Sigmoid colon (tissue), 4 donors: ENCODE measurements around the gene ETS1.

Experiments used
- POLR2A ChIP-seq, 2 donors: fragments of 450-650 bp; IDR thresholded peaks; one replicate each; pipeline ENCODE4 v1.6.1; 2016; ENCODE audit warnings: antibody characterized with exemption in 2 of 2, mild to moderate bottlenecking in 2 of 2, moderate library complexity in 2 of 2
- POLR2AphosphoS5 ChIP-seq, 4 donors: sonication (generic); formaldehyde crosslinking; IDR thresholded peaks; one replicate each; pipeline ENCODE4 v1.6.1; 2017; ENCODE audit warnings: antibody characterized with exemption in 4 of 4
- TF ChIP-seq, protein P1 (sequence below), 4 experiments: fragments of 450-650 bp in 3 of 4; fragments of 200-600 bp in 1 of 4; IDR thresholded peaks; one replicate each; pipeline ENCODE4 v1.5.1; 2016 to 2019; ENCODE audit warnings: antibody characterized with exemption in 4 of 4, mild to moderate bottlenecking in 3 of 4, moderate library complexity in 2 of 4

GRCh38 chr11:128415539-128415938, 171.8 kb downstream of the ETS1 start:
- TF ChIP-seq, protein P1, sequence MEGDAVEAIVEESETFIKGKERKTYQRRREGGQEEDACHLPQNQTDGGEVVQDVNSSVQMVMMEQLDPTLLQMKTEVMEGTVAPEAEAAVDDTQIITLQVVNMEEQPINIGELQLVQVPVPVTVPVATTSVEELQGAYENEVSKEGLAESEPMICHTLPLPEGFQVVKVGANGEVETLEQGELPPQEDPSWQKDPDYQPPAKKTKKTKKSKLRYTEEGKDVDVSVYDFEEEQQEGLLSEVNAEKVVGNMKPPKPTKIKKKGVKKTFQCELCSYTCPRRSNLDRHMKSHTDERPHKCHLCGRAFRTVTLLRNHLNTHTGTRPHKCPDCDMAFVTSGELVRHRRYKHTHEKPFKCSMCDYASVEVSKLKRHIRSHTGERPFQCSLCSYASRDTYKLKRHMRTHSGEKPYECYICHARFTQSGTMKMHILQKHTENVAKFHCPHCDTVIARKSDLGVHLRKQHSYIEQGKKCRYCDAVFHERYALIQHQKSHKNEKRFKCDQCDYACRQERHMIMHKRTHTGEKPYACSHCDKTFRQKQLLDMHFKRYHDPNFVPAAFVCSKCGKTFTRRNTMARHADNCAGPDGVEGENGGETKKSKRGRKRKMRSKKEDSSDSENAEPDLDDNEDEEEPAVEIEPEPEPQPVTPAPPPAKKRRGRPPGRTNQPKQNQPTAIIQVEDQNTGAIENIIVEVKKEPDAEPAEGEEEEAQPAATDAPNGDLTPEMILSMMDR (IDR thresholded peaks at IDR 0.05), result no peak
- TF ChIP-seq POLR2A (IDR thresholded peaks at IDR 0.05), result no peak
- TF ChIP-seq POLR2AphosphoS5 (IDR thresholded peaks at IDR 0.05), result no peak
